ENCODE data around the gene GUSB. TPM values are rescaled to one million over a fixed set of nuclear protein-coding genes. Genes with fewer than 3 reads are reported as not detected.

Gene GUSB
- total RNA-seq, 1 experiment from 2014 or later = 62.0 TPM

- Histone ChIP-seq H3K27me3 (ENCODE audit: insufficient read depth, low read length) (no peaks in the 10 kb centered on the region), H2AFZ (ENCODE audit: low read length) (no peak overlapping the region), H3K4me1 (ENCODE audit: insufficient read depth, low read length) (no peaks in the 10 kb centered on the region), H4K91ac (ENCODE audit: insufficient read length, low read depth, low read length) (no peak overlapping the region), H2BK5ac (ENCODE audit: insufficient read length, low read length) (no peak overlapping the region), H3T11ph (ENCODE audit: low read length) (no peak overlapping the region), H3K27ac (ENCODE audit: insufficient read length, low read depth, low read length) (no peak overlapping the region), H2BK120ac (ENCODE audit: low read depth, low read length, poor library complexity, severe bottlenecking) (no peak overlapping the region), H3K4ac (ENCODE audit: low read depth, low read length) (no peak overlapping the region), H2BK15ac (ENCODE audit: low read depth, low read length) (no peak overlapping the region), H3K56ac (ENCODE audit: insufficient read length, low read depth, low read length) (no peak overlapping the region), H4K5ac (ENCODE audit: insufficient read length, low read depth, low read length) (no peak overlapping the region), H4K20me1 (ENCODE audit: control insufficient read depth, insufficient read depth, insufficient read length) (no peaks in the 10 kb centered on the region), H3K23me2 (ENCODE audit: insufficient read length, low read depth, low read length, poor library complexity, severe bottlenecking) (no peaks in the 10 kb centered on the region), H2BK12ac (ENCODE audit: insufficient read length, low read depth, low read length) (no peak overlapping the region), H2AK5ac (ENCODE audit: insufficient read length, low read length) (no peak overlapping the region), H3K14ac (ENCODE audit: insufficient read depth, low read length) (no peak overlapping the region), H3K4me2 (ENCODE audit: insufficient read depth, insufficient read length, low read length) (no peak overlapping the region), H3K79me2 (ENCODE audit: insufficient read depth, low read length) (no peaks in the 10 kb centered on the region), H4K8ac (replicated peaks; ENCODE audit: insufficient read length, low read depth, low read length) (no peak overlapping the region), H2BK20ac (ENCODE audit: low read depth, low read length, poor library complexity, severe bottlenecking) (no peak overlapping the region), H3K18ac (ENCODE audit: insufficient read length, low read depth, low read length) (no peak overlapping the region), H3K9me3 (ENCODE audit: control insufficient read depth, low read depth, low read length) (no peaks in the 10 kb centered on the region), H3K23ac (ENCODE audit: insufficient read length, low read depth, low read length) (no peak overlapping the region), H3K79me1 (ENCODE audit: insufficient read depth, low read depth, low read length, poor library complexity, severe bottlenecking) (peaks cover 3% of the 10 kb centered on the region), H3K9ac (ENCODE audit: extremely low read depth, insufficient read length, low read length) (no peak overlapping the region)
- TF ChIP-seq, protein P1, sequence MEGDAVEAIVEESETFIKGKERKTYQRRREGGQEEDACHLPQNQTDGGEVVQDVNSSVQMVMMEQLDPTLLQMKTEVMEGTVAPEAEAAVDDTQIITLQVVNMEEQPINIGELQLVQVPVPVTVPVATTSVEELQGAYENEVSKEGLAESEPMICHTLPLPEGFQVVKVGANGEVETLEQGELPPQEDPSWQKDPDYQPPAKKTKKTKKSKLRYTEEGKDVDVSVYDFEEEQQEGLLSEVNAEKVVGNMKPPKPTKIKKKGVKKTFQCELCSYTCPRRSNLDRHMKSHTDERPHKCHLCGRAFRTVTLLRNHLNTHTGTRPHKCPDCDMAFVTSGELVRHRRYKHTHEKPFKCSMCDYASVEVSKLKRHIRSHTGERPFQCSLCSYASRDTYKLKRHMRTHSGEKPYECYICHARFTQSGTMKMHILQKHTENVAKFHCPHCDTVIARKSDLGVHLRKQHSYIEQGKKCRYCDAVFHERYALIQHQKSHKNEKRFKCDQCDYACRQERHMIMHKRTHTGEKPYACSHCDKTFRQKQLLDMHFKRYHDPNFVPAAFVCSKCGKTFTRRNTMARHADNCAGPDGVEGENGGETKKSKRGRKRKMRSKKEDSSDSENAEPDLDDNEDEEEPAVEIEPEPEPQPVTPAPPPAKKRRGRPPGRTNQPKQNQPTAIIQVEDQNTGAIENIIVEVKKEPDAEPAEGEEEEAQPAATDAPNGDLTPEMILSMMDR (conservative IDR thresholded peaks at IDR 0.05) = no peak
- Mint-ChIP-seq H3K9me3 (no peaks in the 10 kb centered on the region), H3K4me3 (no peak overlapping the region), H3K27ac (no peak overlapping the region), H3K27me3 (ENCODE audit: low read depth) (no peaks in the 10 kb centered on the region), H3K4me1 (peaks cover 0 to under 1% of the 10 kb centered on the region in 2 experiments; a peak in 1 of 4 replicates), H3K36me3 (ENCODE audit: insufficient read depth in 1 of 3, low read depth in 3 of 3) (peaks cover 0 to 2% (median 0%) of the 10 kb centered on the region in 3 experiments; a peak in 1 of 7 replicates)
- DNase-seq = no peak
- no CpG with 5 or more reads among the region's 8 CpGs for WGBS (ENCODE audit: extremely low coverage, insufficient read length, low lambda C conversion rate)
Measured at GRCh38 chr7:65915921-65916657, 65.9 kb downstream of the GUSB start.
